ENCODE data around the gene PPP2R3A. TPM values are rescaled to one million over a fixed set of nuclear protein-coding genes. Genes with fewer than 3 reads are reported as not detected.
A peak's percentile ranks its signal among the peaks of the same experiment; 100 is the strongest.

The PPP2R3A gene
- total RNA-seq, 1 donor from 2014 or later, result 19.2 TPM

GRCh38 chr3:136181741-136182140 lies 216.2 kb downstream of the PPP2R3A start:
- no peaks in the 10 kb centered on the region for H3K27me3 Mint-ChIP-seq (ENCODE audit: unreplicated experiment)
- TF ChIP-seq, protein P1, sequence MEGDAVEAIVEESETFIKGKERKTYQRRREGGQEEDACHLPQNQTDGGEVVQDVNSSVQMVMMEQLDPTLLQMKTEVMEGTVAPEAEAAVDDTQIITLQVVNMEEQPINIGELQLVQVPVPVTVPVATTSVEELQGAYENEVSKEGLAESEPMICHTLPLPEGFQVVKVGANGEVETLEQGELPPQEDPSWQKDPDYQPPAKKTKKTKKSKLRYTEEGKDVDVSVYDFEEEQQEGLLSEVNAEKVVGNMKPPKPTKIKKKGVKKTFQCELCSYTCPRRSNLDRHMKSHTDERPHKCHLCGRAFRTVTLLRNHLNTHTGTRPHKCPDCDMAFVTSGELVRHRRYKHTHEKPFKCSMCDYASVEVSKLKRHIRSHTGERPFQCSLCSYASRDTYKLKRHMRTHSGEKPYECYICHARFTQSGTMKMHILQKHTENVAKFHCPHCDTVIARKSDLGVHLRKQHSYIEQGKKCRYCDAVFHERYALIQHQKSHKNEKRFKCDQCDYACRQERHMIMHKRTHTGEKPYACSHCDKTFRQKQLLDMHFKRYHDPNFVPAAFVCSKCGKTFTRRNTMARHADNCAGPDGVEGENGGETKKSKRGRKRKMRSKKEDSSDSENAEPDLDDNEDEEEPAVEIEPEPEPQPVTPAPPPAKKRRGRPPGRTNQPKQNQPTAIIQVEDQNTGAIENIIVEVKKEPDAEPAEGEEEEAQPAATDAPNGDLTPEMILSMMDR (IDR thresholded peaks at IDR 0.05), result no peak
- peaks cover 46% of the 10 kb centered on the region for H3K4me1 Mint-ChIP-seq (ENCODE audit: unreplicated experiment)
- H3K9me3 Mint-ChIP-seq (ENCODE audit: unreplicated experiment), result no peaks in the 10 kb centered on the region
- no peaks in the 10 kb centered on the region for H3K36me3 Mint-ChIP-seq (ENCODE audit: unreplicated experiment)
- no peak overlapping the region for H3K4me3 Mint-ChIP-seq (ENCODE audit: unreplicated experiment)
- H3K27ac Mint-ChIP-seq (ENCODE audit: unreplicated experiment), result no peak overlapping the region
- no peak for DNase-seq (ENCODE audit: extremely low spot score, unreplicated experiment)

- Mint-ChIP-seq H3K27ac (ENCODE audit: unreplicated experiment) (no peak overlapping the region), H3K27me3 (ENCODE audit: unreplicated experiment) (no peaks in the 10 kb centered on the region), H3K36me3 (ENCODE audit: unreplicated experiment) (no peaks in the 10 kb centered on the region), H3K9me3 (ENCODE audit: unreplicated experiment) (no peaks in the 10 kb centered on the region), H3K4me3 (ENCODE audit: unreplicated experiment) (no peak overlapping the region), H3K4me1 (ENCODE audit: unreplicated experiment) (peaks cover 64% of the 10 kb centered on the region)
- TF ChIP-seq, protein P1 (IDR thresholded peaks at IDR 0.05), result no peak
- no peak for DNase-seq (ENCODE audit: extremely low spot score, unreplicated experiment)
These were observed 219.2 kb downstream of the PPP2R3A start for GRCh38 chr3:136184703-136185102.

- Mint-ChIP-seq H3K4me1 (ENCODE audit: unreplicated experiment) (peaks cover 70% of the 10 kb centered on the region), H3K27ac (ENCODE audit: unreplicated experiment) (peak overlapping the region; percentile 52), H3K4me3 (ENCODE audit: unreplicated experiment) (no peak overlapping the region), H3K27me3 (ENCODE audit: unreplicated experiment) (no peaks in the 10 kb centered on the region), H3K36me3 (ENCODE audit: unreplicated experiment) (no peaks in the 10 kb centered on the region), H3K9me3 (ENCODE audit: unreplicated experiment) (no peaks in the 10 kb centered on the region)
- TF ChIP-seq, protein P1 (IDR thresholded peaks at IDR 0.05), result no peak
- DNase-seq (ENCODE audit: extremely low spot score, unreplicated experiment), result peak; percentile 64
These were observed 220.8 kb downstream of the PPP2R3A start for GRCh38 chr3:136186344-136186743.

DNA sequence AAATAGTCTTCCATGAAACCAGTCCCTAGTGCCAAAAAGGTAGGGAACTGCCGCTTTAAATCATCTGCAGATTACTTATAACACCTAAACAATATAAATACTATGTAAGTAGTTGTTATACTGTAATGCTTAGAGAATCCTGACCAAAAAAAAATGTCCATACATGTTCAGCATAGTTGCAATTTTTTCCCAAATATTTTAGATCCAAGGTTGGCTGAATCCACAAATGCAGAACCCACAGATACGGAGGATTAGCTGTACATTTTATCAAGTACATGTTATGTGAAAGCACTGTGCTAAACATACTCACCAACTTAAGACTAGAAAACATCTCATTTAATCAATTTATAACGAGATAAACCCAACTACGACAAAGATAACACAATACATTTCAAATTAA lies 221.3 kb downstream of the PPP2R3A start:
- Mint-ChIP-seq H3K27me3 (ENCODE audit: unreplicated experiment) (no peaks in the 10 kb centered on the region), H3K27ac (ENCODE audit: unreplicated experiment) (no peak overlapping the region), H3K4me1 (ENCODE audit: unreplicated experiment) (peaks cover 74% of the 10 kb centered on the region), H3K36me3 (ENCODE audit: unreplicated experiment) (no peaks in the 10 kb centered on the region), H3K4me3 (ENCODE audit: unreplicated experiment) (no peak overlapping the region), H3K9me3 (ENCODE audit: unreplicated experiment) (no peaks in the 10 kb centered on the region)
- no peak for DNase-seq (ENCODE audit: extremely low spot score, unreplicated experiment)
- TF ChIP-seq, protein P1 (IDR thresholded peaks at IDR 0.05), result no peak

GRCh38 chr3:136187868-136188267 lies 222.3 kb downstream of the PPP2R3A start:
- Mint-ChIP-seq H3K36me3 (ENCODE audit: unreplicated experiment) (no peaks in the 10 kb centered on the region), H3K9me3 (ENCODE audit: unreplicated experiment) (no peaks in the 10 kb centered on the region), H3K27me3 (ENCODE audit: unreplicated experiment) (no peaks in the 10 kb centered on the region), H3K4me1 (ENCODE audit: unreplicated experiment) (peaks cover 76% of the 10 kb centered on the region), H3K27ac (ENCODE audit: unreplicated experiment) (no peak overlapping the region), H3K4me3 (ENCODE audit: unreplicated experiment) (no peak overlapping the region)
- DNase-seq (ENCODE audit: extremely low spot score, unreplicated experiment), result no peak
- TF ChIP-seq, protein P1 (IDR thresholded peaks at IDR 0.05), result no peak

Data from osteocyte (in vitro differentiated cells).